Measurements from ENCODE around the gene CHRNA1.

The CHRNA1 gene

DNA sequence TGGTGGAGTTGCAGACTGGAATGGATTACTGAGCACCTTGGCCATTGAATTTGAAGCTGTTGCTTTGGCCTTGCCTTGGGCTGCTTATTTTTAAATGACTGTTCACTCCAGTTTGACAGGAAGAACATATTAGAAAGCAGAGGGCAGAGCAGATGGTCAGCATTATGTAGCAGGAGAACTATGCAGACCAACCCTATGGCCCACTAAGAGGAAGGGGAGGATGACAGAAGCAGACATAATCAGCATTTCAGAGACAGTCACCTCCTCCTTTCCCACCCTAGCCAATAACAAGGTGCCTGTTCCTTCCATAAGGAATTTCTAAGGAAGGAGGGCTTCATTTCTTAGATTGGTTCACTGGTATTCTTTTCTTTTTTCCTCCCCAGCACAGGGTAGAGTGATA is 2.4 kb downstream of the CHRNA1 start:
- H3K79me2 ChIP-seq (ENCODE audit: low read length) = no peaks in the 10 kb centered on the region
- H4K20me1 ChIP-seq (ENCODE audit: insufficient read depth, low read length) = no peaks in the 10 kb centered on the region
- no peak overlapping the region for H2AFZ ChIP-seq (ENCODE audit: low read depth, low read length)
- no peaks in the 10 kb centered on the region for H3K36me3 ChIP-seq (replicated peaks; ENCODE audit: low read depth, low read length)
- TF ChIP-seq CTCF (IDR thresholded peaks at IDR 0.05; ENCODE audit: low read depth, low read length) (no peak), EZH2phosphoT487 (IDR thresholded peaks at IDR 0.05; ENCODE audit: low read depth) (no peak)
- peaks cover 9% of the 10 kb centered on the region; the same call in 1 of the 2 replicates for H3K27me3 ChIP-seq (ENCODE audit: low read depth, low read length)
- H3K4me1 ChIP-seq (ENCODE audit: low read length) = peaks cover 9% of the 10 kb centered on the region
- no peak overlapping the region for H3K9ac ChIP-seq (ENCODE audit: low read length)
- H3K4me3 ChIP-seq (ENCODE audit: low read length) = no peak overlapping the region
- no peaks in the 10 kb centered on the region for H3K9me3 ChIP-seq (ENCODE audit: insufficient read depth, low read length)
- no peak overlapping the region for H3K4me2 ChIP-seq (ENCODE audit: low read length)
- no peak overlapping the region for H3K27ac ChIP-seq (ENCODE audit: low read length)

GRCh38 chr2:174760845-174761473 is 3.3 kb downstream of the CHRNA1 start:
- no peaks in the 10 kb centered on the region for H4K20me1 ChIP-seq (ENCODE audit: insufficient read depth, low read length)
- no peak overlapping the region for H3K4me2 ChIP-seq (ENCODE audit: low read length)
- H3K9me3 ChIP-seq (ENCODE audit: insufficient read depth, low read length) = no peaks in the 10 kb centered on the region
- TF ChIP-seq EZH2phosphoT487 (IDR thresholded peaks at IDR 0.05; ENCODE audit: low read depth) = no peak
- no peak for TF ChIP-seq CTCF (IDR thresholded peaks at IDR 0.05; ENCODE audit: low read depth, low read length)
- peaks cover 7% of the 10 kb centered on the region; the same call in 1 of the 2 replicates for H3K27me3 ChIP-seq (ENCODE audit: low read depth, low read length)
- no peak overlapping the region for H3K4me3 ChIP-seq (ENCODE audit: low read length)
- H2AFZ ChIP-seq (ENCODE audit: low read depth, low read length) = no peak overlapping the region
- H3K27ac ChIP-seq (ENCODE audit: low read length) = no peak overlapping the region
- H3K9ac ChIP-seq (ENCODE audit: low read length) = no peak overlapping the region
- peaks cover 9% of the 10 kb centered on the region for H3K4me1 ChIP-seq (ENCODE audit: low read length)
- no peaks in the 10 kb centered on the region for H3K79me2 ChIP-seq (ENCODE audit: low read length)
- H3K36me3 ChIP-seq (replicated peaks; ENCODE audit: low read depth, low read length) = no peaks in the 10 kb centered on the region

- Histone ChIP-seq H3K4me3 (ENCODE audit: low read length) (no peak overlapping the region), H2AFZ (ENCODE audit: low read depth, low read length) (no peak overlapping the region), H3K4me2 (ENCODE audit: low read length) (no peak overlapping the region), H3K36me3 (replicated peaks; ENCODE audit: low read depth, low read length) (no peaks in the 10 kb centered on the region), H3K4me1 (ENCODE audit: low read length) (peaks cover 3% of the 10 kb centered on the region), H3K9ac (ENCODE audit: low read length) (no peak overlapping the region), H4K20me1 (ENCODE audit: insufficient read depth, low read length) (no peaks in the 10 kb centered on the region), H3K27me3 (ENCODE audit: low read depth, low read length) (peaks cover 3% of the 10 kb centered on the region; the same call in 1 of the 2 replicates), H3K79me2 (ENCODE audit: low read length) (no peaks in the 10 kb centered on the region), H3K9me3 (ENCODE audit: insufficient read depth, low read length) (no peaks in the 10 kb centered on the region), H3K27ac (ENCODE audit: low read length) (no peak overlapping the region)
- TF ChIP-seq EZH2phosphoT487 (IDR thresholded peaks at IDR 0.05; ENCODE audit: low read depth) (no peak), CTCF (IDR thresholded peaks at IDR 0.05; ENCODE audit: low read depth, low read length) (no peak)
Measured at GRCh38 chr2:174759381-174760065, 4.7 kb downstream of the CHRNA1 start.

DNA sequence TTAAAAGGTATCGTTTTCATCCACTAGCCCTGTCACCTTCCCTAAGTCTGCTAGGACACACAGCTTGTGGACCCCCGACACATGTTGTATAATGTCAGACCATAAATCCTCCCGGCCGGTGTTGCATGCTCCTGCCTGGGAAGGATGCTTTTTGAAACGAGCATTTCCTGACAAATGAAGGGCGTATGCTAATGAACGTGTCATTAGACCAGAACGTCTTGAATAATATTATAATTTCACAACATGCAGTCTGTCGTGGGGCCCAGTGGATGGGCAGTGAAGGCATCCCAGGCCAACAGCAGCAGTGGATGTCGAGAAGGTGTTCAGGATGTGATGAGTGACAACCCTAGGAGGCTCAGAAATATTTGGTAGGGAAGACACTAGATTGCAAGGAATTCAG is 7.5 kb downstream of the CHRNA1 start:
- H2AFZ ChIP-seq (ENCODE audit: low read depth, low read length) = no peak overlapping the region
- no peaks in the 10 kb centered on the region for H3K9me3 ChIP-seq (ENCODE audit: insufficient read depth, low read length)
- peaks cover 3% of the 10 kb centered on the region; the same call in 1 of the 2 replicates for H3K27me3 ChIP-seq (ENCODE audit: low read depth, low read length)

More for the DNA sequence above, 7.5 kb downstream of the CHRNA1 start:
- Histone ChIP-seq H3K79me2 (ENCODE audit: low read length) (no peaks in the 10 kb centered on the region), H3K27ac (ENCODE audit: low read length) (no peak overlapping the region), H3K36me3 (replicated peaks; ENCODE audit: low read depth, low read length) (no peaks in the 10 kb centered on the region), H3K4me2 (ENCODE audit: low read length) (no peak overlapping the region), H3K4me3 (ENCODE audit: low read length) (no peak overlapping the region), H4K20me1 (ENCODE audit: insufficient read depth, low read length) (no peaks in the 10 kb centered on the region), H3K4me1 (ENCODE audit: low read length) (peaks cover 20% of the 10 kb centered on the region), H3K9ac (ENCODE audit: low read length) (no peak overlapping the region)
- TF ChIP-seq EZH2phosphoT487 (IDR thresholded peaks at IDR 0.05; ENCODE audit: low read depth) (no peak), CTCF (IDR thresholded peaks at IDR 0.05; ENCODE audit: low read depth, low read length) (no peak)

Measured in OCI-LY3 (cell line).